ENCODE data around the gene IL17B. TPM values are rescaled to one million over a fixed set of nuclear protein-coding genes. Genes with fewer than 3 reads are reported as not detected.
A peak's percentile ranks its signal among the peaks of the same experiment; 100 is the strongest.

The IL17B gene
- total RNA-seq, 2 donors from 2014 or later = not detected

DNA sequence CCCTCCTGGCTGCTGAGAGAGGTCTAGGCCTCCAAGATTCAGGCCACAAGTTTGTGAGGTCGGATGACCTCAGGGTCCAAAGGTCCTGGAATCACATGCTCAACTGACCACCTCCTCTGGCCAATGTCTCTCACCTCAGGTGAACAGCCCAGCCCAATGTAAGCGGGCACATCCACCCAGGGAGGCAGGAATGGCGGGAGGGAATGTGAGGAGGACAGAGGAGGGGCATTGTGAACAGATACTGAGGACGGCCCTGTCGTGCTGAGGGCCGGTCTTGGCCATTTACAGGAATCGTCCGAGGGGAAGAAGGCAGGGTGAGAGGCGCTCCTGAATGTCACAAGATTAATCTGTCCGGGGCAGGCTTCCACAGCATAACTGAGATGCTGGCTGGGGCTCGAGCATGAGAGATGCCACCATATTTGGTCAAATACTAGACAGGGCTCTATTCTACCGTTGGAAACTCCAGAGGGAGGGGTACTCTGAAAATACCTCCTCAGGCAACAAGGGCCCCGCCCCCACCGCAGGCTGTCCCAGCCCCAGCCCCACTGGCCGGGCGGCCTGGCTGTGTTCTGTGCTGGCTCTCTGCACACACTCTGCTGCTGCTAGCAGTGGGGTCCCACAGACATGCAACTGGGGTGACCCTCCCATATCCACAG lies 1.5 kb upstream of the IL17B start:
- Mint-ChIP-seq H3K9me3 (no peaks in the 10 kb centered on the region), H3K4me1 (peaks cover 5% of the 10 kb centered on the region), H3K27ac (no peak overlapping the region), H3K4me3 (no peak overlapping the region), H3K27me3 (peaks cover 3% of the 10 kb centered on the region), H3K36me3 (ENCODE audit: low read depth) (no peaks in the 10 kb centered on the region)
- no peak for ATAC-seq (replicated peaks)

DNA sequence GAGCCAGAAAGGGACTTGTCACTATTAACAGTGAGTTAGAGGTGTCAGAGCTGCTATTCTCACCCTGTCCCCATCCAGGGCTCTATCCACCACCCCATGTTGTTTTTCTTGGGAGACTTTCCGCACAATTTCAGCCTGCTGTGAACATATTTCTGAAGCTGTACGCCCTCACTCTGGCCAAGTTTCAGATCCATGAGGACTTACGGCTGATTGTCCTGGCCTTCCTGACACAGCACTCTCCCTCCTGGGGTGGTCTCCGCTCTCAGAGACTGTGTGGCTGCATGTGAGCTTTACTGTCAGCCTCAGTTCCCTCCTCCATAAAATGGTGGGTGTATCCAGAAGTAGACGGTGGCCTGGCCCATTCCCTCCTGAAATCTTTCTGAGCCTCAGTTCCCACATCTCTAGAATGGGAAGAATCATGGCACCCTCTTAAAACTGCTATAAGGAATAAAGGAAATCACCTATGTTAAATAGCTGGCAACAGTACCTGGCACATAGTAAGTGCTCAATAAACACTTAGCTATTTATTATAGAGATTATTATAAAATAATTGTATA lies 804 bp upstream of the IL17B start:
- no peak overlapping the region for H3K4me3 Mint-ChIP-seq
- H3K9me3 Mint-ChIP-seq = no peaks in the 10 kb centered on the region
- H3K27ac Mint-ChIP-seq = no peak overlapping the region
- H3K36me3 Mint-ChIP-seq (ENCODE audit: low read depth) = no peaks in the 10 kb centered on the region
- no peak for ATAC-seq (replicated peaks)
- peaks cover 5% of the 10 kb centered on the region for H3K4me1 Mint-ChIP-seq
- H3K27me3 Mint-ChIP-seq = peaks cover 3% of the 10 kb centered on the region

DNA sequence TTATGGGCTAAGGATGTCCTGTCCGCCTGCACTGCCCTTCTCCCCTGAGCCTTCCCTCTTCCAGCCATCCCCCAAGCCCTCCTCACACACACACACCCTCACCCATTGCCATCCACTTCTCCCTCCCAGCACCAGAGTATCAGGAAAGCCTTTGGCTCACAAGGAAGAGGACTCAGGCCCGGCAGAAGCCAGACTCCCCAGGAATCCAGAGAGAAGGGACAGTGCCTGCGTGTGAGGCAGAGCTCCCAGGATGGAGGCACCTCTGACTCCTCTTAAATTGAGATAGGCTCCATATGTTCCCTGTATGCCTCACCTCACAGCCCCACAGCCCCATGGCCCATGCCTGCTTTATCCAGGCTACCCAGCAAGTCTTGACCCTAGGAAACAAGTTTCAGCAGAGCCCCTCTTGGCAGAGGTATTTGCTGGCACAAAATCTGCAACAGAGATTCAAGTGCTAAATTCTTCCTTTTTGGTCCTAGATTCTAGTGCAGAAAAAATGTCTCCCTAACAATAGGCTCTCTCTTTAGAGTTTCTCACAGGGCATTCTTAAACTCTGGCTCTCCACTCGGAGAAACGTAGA lies 761 bp downstream of the IL17B start:
- peaks cover 5% of the 10 kb centered on the region for H3K4me1 Mint-ChIP-seq
- ATAC-seq (replicated peaks) = no peak
- no peak overlapping the region for H3K4me3 Mint-ChIP-seq
- peaks cover 3% of the 10 kb centered on the region for H3K27me3 Mint-ChIP-seq
- H3K27ac Mint-ChIP-seq = peak overlapping the region; percentile 44
- H3K9me3 Mint-ChIP-seq = no peaks in the 10 kb centered on the region
- no peaks in the 10 kb centered on the region for H3K36me3 Mint-ChIP-seq (ENCODE audit: low read depth)

DNA sequence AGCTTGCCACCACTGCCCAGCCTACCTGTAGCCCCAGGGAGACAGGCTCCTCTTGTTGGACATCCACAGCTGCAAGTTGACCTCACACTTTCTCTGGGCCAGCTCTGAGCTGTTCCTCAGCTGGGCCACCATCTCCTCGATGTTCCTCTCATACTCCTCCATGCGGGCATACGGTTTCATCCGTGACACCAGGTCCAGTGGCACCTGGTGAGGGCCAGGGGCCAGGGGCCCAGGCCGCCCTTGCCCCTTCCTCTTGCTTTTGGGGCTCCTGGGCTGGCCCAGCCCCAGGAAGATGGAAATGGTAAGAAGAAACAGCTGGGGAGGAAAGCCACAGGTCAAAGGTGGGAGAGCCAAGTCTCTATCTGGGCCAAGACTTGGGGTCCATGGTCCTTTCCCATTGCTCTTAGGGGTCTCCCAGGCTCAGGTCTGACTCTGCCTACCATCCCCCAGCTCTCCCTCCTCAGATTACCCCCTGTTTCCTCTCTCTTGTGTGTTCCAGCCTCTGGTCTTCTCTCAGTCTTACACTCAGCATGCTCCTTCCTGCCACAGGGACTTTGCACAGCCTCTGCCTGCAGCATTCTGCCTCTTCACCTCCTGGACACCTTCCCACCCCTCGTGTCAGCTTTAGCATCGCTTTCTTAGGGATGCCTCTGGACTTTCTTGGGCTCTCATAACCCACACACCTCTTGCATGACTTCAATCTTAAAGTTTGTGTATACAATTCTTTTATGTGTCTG lies 2.2 kb downstream of the IL17B start:
- Mint-ChIP-seq H3K27ac (no peak overlapping the region), H3K4me1 (peaks cover 2% of the 10 kb centered on the region), H3K27me3 (peaks cover 3% of the 10 kb centered on the region), H3K9me3 (no peaks in the 10 kb centered on the region), H3K36me3 (ENCODE audit: low read depth) (no peaks in the 10 kb centered on the region), H3K4me3 (no peak overlapping the region)
- no peak for ATAC-seq (replicated peaks)

DNA sequence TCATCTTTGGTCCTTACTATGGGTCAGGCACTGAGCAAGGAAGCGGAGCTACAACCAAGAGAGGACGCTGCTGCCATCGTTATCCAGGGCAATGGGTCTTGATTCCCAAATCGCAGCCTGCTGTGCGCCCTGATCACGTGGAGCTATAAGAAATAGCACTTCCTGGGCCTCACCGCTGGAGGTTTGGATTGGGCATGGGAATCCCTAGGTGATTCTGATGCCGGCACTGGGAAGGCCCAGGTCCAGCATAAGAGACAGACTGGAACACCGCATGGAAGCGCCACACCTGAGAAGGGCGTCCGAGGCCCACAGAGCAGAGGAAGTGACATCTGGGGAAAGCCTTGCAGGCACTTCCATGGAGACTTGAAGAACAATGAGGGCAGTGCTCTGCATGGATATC lies 3.0 kb downstream of the IL17B start:
- ATAC-seq (replicated peaks) = no peak
- Mint-ChIP-seq H3K27me3 (peaks cover 3% of the 10 kb centered on the region), H3K9me3 (no peaks in the 10 kb centered on the region), H3K27ac (peak overlapping the region; percentile 54), H3K4me1 (no peaks in the 10 kb centered on the region), H3K4me3 (no peak overlapping the region), H3K36me3 (ENCODE audit: low read depth) (no peaks in the 10 kb centered on the region)

DNA sequence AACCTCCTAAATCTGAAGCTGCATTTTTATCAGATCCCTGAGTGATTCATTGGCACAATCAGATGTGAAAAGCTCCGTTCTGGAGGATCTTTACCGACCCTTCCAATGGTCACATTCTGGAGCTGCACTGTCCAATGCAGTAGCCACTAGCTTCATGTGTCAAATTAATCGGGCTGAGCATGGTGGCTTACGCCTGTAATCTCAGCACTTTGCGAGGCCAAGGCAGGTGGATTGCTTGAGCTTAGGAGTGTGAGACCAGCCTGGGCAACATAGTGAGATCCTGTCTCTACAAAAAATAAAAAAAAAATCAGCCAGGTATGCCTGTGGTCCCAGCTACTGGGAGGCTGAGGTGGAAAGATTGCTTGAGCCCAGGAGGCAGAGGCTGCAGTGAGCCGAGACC lies 3.7 kb downstream of the IL17B start:
- H3K9me3 Mint-ChIP-seq = no peaks in the 10 kb centered on the region
- no peak overlapping the region for H3K27ac Mint-ChIP-seq
- H3K36me3 Mint-ChIP-seq (ENCODE audit: low read depth) = no peaks in the 10 kb centered on the region
- H3K4me1 Mint-ChIP-seq = no peaks in the 10 kb centered on the region
- peaks cover 2% of the 10 kb centered on the region for H3K27me3 Mint-ChIP-seq
- no peak overlapping the region for H3K4me3 Mint-ChIP-seq
- ATAC-seq (replicated peaks) = no peak

DNA sequence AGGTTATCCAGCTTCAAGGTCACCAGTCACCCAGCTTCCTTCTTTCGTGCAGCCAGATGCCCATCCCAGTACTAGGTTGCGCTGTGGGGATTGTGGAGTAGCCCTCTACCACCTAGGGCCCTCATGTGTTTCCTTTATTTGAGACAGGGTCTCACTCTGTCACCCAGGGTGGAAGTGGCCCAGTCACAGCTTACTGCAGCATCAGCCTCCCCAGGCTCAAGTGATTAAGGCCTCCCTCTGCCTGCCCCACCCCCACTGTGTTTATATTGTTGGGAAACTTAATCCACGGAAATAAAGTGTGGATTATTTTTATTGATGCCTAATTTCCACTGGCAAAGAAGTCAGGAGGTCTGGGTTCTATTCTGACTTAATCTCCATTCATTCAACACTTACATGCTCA lies 4.3 kb downstream of the IL17B start:
- H3K27me3 Mint-ChIP-seq = no peaks in the 10 kb centered on the region
- H3K4me1 Mint-ChIP-seq = no peaks in the 10 kb centered on the region
- H3K27ac Mint-ChIP-seq = no peak overlapping the region
- no peak for ATAC-seq (replicated peaks)
- no peaks in the 10 kb centered on the region for H3K9me3 Mint-ChIP-seq
- no peak overlapping the region for H3K4me3 Mint-ChIP-seq
- no peaks in the 10 kb centered on the region for H3K36me3 Mint-ChIP-seq (ENCODE audit: low read depth)

DNA sequence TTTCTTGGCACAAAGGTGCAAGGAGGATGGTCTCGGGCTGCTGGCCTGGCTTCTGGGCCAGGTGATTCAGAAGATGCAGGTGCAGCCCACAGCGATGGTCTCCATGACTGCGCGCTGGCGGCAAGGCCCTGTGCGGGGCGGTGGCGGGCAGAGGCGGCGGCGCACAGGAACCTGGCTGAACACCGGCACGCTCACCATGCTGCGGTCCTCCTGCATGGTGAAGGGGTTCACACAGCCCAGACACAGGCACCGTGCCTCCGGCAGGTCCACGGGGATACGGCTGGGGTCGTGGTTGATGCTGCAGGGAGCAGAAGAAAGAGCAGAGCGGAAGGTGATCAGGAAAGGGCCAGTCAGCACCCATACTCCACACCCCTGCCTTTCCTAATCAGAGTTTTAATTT lies 4.8 kb downstream of the IL17B start:
- Mint-ChIP-seq H3K27ac (no peak overlapping the region), H3K36me3 (ENCODE audit: low read depth) (no peaks in the 10 kb centered on the region), H3K9me3 (no peaks in the 10 kb centered on the region), H3K4me3 (no peak overlapping the region), H3K27me3 (no peaks in the 10 kb centered on the region), H3K4me1 (no peaks in the 10 kb centered on the region)
- no peak for ATAC-seq (replicated peaks)

DNA sequence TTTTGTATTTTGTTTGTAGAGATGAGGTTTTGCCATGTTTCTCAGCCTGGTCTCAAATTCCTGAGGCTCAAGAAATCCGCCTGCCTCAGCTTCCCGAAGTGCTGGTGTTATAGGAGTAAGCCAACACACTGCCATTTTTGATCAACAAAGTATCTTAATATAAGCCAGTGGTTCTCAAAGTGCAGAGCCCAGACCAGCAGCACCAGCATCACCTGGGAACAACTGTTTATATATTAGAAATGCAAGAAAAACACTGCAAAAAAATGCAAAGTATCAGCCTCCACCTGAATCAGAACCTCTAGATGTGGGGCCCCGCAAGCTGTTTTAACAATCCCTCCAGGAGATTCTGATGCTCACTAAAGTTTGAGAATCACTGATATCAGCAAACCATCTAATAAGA lies 6.2 kb downstream of the IL17B start:
- Mint-ChIP-seq H3K27me3 (no peaks in the 10 kb centered on the region), H3K36me3 (ENCODE audit: low read depth) (peaks cover 6% of the 10 kb centered on the region), H3K4me1 (no peaks in the 10 kb centered on the region), H3K27ac (no peak overlapping the region), H3K4me3 (no peak overlapping the region), H3K9me3 (no peaks in the 10 kb centered on the region)
- no peak for ATAC-seq (replicated peaks)

DNA sequence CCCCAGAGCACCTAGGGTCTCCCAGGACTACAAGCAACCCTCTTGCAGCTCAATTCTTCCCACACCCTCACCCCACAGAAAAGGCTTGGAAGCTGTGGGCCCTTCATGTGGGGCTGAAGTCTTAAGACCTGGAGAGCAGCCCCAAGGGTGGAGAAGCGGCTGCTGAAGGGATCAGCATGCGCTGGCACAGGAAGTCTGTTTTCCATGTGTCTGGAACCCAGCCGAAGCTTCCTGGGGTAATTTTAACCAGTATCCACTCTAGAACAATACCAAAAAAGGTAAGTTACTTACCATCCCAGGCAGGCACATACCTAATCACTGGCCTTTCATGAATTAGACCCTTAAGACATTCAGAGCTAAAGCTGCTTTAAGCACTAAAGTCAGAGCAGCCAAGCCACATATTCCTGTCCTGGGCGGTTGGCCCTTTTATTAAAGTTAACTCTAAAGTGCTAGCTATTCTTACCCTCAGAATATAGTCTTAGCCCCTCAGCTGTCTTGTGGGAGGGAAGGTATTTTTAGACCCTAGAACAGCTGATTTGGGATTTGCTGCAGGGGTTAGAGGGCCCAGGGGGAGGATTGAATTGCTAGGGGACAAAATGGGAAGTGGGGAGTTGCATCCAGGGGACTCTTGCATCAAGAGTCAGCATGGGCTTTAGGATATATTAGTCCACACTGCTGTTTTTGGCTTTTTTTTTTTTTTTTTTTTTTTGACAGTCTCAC lies 6.9 kb downstream of the IL17B start:
- ATAC-seq (replicated peaks) = no peak
- Mint-ChIP-seq H3K4me3 (no peak overlapping the region), H3K9me3 (no peaks in the 10 kb centered on the region), H3K27me3 (no peaks in the 10 kb centered on the region), H3K4me1 (peaks cover 4% of the 10 kb centered on the region), H3K36me3 (ENCODE audit: low read depth) (peaks cover 6% of the 10 kb centered on the region), H3K27ac (no peak overlapping the region)

DNA sequence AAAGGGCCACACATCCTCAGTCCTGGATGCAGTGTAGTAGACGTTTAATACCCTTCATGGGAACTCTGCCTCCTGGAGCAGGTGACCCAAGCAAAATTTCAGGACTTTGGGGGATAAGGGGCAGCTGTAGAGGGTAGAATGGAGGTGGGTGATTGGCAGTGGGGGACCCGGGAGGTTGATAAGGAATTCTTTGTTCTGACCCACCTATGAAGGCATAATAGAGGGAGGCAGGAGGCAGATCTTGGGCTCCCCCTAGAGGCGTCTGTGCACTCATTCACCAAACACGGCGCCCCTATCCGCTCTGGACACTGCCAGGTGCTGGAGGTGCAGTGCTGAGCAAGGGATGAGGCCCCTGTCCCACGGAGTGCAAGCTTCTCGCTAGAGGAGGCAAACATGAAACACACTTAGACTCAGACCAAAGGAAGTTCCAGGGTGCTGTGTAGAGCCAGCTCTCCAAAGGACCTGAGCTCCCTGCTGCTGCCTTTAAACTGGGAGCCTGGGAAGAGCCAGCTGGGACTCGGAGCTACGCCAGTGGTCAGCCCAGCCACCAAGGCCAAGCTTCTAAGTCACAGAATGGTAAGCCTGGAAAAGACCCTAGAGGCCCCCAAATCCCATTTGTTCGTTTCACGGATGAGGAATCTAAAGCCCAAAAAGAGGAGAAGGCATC lies 7.7 kb downstream of the IL17B start:
- no peaks in the 10 kb centered on the region for H3K9me3 Mint-ChIP-seq
- H3K4me3 Mint-ChIP-seq = no peak overlapping the region
- ATAC-seq (replicated peaks) = peak; percentile 93

DNA sequence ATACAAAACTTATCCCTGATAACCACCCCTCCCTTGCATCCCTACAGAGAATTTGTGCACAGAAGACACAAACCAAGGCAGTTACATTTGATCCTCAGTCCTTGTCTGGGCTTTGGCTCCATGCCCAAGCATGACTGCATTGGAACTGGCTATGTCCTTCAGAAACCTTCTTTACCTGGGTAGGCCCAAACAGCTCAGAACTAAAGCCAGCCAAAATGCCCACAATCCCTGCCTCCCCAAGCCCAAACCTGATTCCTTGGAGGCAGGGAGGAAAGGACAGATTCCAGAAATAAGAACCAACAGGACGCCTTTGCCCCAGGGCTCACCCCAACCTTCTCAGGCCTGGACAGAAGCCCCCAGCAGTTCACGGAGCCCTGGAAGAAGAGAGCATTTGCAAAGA lies 8.2 kb downstream of the IL17B start:
- no peak for ATAC-seq (replicated peaks)
- Mint-ChIP-seq H3K36me3 (ENCODE audit: low read depth) (peaks cover 6% of the 10 kb centered on the region), H3K4me3 (no peak overlapping the region), H3K4me1 (peaks cover 7% of the 10 kb centered on the region), H3K9me3 (no peaks in the 10 kb centered on the region), H3K27ac (no peak overlapping the region), H3K27me3 (no peaks in the 10 kb centered on the region)

More for the DNA sequence above, 7.7 kb downstream of the IL17B start:
- no peak overlapping the region for H3K27ac Mint-ChIP-seq
- H3K36me3 Mint-ChIP-seq (ENCODE audit: low read depth) = peaks cover 6% of the 10 kb centered on the region
- H3K4me1 Mint-ChIP-seq = peaks cover 7% of the 10 kb centered on the region
- H3K27me3 Mint-ChIP-seq = no peaks in the 10 kb centered on the region

DNA sequence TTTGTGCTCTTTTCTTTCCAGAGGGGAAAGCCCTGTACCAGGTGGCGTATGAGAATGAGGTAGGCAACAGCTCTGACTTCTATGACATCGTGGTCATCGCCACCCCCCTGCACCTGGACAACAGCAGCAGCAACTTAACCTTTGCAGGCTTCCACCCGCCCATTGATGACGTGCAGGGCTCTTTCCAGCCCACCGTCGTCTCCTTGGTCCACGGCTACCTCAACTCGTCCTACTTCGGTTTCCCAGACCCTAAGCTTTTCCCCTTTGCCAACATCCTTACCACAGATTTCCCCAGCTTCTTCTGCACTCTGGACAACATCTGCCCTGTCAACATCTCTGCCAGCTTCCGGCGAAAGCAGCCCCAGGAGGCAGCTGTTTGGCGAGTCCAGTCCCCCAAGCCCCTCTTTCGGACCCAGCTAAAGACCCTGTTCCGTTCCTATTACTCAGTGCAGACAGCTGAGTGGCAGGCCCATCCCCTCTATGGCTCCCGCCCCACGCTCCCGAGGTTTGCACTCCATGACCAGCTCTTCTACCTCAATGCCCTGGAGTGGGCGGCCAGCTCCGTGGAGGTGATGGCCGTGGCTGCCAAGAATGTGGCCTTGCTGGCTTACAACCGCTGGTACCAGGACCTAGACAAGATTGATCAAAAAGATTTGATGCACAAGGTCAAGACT lies 11.0 kb downstream of the IL17B start:
- peaks cover 6% of the 10 kb centered on the region for H3K36me3 Mint-ChIP-seq (ENCODE audit: low read depth)
- H3K27ac Mint-ChIP-seq = no peak overlapping the region
- no peak for ATAC-seq (replicated peaks)
- no peaks in the 10 kb centered on the region for H3K27me3 Mint-ChIP-seq
- no peak overlapping the region for H3K4me3 Mint-ChIP-seq
- H3K4me1 Mint-ChIP-seq = peaks cover 7% of the 10 kb centered on the region
- H3K9me3 Mint-ChIP-seq = no peaks in the 10 kb centered on the region
